ENCODE results near the gene STAB2.
A peak's percentile ranks its signal among the peaks of the same experiment; 100 is the strongest.

The STAB2 gene

DNA sequence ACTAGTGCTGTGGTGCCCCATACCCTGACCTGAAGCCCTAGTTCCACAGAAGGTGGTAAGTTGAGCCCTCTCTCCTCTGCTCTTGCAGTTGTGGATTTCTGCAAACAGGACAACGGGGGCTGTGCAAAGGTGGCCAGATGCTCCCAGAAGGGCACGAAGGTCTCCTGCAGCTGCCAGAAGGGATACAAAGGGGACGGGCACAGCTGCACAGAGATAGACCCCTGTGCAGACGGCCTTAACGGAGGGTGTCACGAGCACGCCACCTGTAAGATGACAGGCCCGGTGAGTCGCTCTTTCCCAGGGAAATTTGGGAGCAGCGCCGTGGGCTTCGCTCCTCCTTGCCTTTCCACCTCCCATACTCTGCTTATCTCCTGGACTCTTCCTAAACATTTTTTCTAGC lies 161.8 kb downstream of the STAB2 start:
- no peak for DNase-seq

DNA sequence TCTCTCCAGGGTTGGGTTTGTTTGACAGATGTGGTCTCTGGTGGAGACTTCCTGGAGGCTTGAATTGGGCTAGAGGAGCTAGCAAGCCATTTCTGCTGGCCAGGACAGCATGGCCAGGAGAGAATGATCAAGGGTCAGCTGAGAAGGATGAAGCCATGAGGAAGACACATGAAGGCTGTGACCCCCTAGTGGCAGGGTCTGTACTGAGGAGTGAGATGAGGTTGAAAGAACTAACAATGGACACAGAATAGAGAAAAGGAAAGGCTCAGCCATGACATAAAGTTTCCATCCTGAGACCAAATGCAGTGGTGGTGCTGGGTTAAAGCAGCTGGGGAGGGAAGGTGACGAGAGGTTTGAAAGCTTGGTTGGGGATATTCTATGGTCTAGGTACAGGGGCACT lies 164.1 kb downstream of the STAB2 start:
- DNase-seq, result no peak

DNA sequence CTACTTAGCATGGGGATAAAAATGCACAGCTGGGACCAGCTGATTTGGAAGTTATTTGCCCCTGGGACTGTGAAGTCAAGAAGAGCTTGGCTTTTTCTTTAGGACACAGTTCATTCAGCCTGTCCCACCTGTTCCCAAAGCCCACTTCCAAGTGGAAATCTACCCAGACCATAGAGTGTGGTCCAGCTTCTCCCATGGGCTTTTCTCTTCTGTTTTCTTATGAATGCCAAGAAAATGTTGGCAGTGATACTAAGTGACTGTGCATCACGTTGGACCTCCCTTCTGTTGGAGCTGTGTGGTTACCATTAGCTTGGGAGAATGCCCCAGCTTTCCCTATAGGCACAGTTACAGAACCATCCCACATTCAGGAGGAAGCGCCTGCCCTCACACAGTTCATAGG lies 164.5 kb downstream of the STAB2 start:
- no peak for DNase-seq

DNA sequence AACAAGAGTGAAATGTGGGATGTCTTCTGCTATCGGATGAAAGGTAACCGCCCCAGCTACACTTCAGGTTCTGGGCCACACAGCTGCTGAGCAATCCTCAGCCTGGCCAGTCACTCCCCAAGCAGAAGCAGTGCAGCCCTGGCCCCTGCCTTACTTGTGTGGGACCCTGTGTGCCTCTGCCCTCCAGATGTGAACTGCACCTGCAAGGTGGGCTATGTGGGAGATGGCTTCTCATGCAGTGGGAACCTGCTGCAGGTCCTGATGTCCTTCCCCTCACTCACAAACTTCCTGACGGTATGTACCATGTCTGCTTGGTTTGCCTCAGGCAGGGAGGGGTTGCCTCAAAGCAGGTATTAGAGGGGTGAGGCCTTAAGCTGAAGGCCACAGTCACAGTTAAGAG lies 168.4 kb downstream of the STAB2 start:
- no peak for DNase-seq

DNA sequence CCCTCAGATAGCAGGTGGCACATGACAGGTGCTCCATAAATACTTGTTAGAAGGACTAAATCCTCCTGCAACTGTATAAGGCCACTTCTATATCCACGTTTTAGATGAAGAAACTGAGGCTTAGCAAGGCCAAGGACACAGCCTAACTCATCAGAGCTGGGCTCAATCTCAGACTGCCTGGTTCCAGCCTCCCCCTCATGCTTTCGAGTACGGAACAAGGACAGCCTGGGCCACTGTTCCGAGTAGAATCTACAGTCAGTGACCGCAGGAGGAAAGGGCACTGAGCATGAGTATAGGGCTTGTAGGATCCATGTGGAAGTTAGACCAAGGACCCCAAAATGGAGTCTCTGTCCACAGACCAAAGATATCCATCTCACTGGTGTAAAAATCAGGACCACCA lies 169.4 kb downstream of the STAB2 start:
- no peak for DNase-seq

DNA sequence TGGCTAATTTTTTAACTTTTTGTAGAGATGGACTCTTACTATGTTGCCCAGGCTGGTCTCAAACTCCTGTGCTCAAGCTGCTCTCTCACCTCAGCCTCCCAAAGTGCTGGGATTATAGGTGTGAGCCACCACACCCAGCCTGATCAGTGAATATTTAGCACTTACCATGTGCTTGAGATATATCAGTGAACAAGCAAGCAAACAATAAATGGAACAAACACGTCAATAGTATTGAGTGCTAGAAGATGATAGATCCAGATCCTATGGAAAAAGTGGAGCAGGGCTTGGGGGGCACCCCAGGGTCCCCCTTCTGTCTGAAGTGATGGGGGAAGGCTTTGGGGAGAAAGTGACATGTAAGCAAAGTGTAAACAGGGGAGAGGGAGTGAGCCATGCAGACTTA lies 170.2 kb downstream of the STAB2 start:
- DNase-seq, result no peak

DNA sequence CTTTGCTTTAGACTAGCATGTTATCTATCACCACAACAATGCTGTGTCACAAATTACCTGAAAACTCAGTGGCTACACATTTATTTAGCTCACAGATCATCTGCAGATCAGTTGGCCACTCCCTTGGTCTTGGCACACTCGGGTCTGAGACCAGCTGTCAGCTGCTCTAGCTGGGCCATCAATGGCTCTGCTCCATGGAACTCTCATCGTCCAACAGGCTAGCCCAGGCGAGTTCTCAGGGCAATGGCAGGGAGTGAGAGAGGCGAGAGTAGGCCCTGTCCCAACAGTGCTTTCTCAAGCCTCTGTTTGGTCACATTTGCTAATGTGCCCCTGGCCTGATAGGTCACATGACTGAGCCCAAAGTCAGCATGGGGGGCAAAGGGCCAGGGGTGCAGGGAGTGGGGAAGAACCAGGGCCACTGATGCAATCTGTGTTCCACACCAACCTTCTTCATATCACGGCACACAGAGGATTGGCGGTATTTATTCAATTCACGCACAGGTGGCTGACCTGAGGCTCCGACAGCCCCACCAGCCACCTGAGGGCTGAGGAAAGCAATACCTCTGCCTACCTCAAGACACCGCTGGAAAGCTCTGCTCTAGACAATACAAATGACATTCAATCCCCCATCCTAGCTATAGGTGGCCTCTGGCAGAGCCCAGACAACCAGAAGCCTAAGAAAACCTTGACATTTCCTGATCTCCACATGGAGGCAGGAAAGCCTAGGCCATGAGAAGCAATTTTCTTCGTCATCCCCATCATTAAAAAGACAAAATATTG lies 171.4 kb downstream of the STAB2 start:
- DNase-seq, result no peak

DNA sequence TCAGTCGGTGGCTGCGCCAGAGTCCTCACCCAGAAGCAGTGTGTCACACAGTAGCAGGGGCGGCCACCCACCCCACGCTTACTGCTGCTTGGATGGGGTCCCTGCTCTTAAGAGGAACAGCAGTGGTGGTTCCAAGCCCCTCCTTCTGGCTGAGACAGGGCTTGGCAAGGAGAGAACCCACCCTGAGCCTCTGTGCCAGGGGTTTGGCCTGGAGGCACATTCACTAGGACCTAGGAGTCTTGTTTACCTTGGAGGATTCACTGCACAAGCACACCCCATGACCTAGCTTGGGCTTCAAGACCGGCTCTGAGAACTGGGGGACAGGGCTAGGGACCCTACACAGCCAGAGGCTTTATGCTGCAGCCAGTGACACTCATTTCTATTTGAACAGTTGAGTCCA lies 175.4 kb downstream of the STAB2 start:
- no peak for DNase-seq

DNA sequence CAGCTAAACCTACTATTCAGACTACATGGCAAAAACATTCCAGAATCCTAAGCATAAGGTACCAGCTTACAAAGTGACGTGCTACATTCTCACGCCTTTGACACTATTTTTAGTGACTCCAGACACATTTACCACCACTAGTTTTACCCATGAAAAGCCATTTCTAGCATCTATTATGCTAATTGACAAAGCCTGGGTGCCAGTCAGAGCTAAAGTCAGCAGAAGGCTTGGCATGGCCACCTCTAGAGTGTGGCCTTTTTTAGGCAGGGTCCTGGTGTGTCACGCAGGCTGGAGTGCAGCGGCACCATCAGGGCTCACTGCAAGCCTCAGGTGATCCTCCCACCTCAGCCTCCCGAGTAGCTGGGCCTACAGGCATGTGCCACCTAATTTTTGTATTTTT lies 178.2 kb downstream of the STAB2 start:
- no peak for DNase-seq

DNA sequence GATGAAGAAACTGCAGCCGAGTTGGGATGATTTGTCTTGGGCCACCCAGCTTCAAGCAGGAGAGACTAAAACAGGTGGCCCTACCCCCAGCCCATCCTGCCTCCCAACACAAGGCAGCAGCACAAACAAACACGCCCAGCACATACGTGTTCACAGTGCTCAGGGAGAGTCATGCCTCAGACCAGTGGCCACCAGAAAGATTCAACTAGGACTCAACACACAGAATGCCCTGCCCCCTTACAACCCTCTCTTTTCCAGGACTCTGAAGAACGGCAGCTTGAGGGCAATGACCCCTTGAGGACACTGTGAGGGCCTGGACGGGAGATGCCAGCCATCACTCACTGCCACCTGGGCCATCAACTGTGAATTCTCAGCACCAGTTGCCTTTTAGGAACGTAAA lies 179.0 kb downstream of the STAB2 start:
- no peak for DNase-seq

DNA sequence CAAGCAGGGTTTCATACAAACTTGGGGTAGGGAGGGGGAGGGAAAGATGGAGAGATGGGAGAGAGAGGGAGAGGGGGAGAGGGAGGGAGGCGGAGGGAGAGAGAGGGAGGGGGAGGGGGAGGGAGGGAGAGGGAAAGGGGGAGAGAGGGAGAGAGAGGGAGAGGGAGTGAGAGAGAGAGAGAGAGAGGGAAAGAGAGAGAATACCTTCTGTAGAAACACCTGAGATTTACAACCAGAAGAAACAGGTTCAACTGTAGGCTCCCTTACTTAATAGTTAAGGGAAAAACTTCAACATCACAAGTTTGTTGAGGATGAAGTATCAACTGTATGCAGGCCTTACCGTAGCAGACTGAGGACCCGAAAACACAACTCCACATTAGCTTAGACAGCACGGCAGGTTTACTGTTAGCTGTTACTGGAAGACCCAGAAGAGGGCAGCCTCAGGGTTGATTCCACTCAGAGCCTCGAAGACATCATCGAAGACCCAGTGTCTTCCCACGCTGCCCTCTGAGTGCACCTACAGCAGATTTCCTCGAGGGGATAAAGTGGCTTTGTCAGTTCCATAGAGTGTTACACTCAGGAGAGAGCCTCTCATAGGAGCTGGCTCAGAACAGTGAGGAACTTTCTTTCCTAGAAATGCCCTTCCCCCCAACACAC lies 181.5 kb downstream of the STAB2 start:
- no peak for DNase-seq

DNA sequence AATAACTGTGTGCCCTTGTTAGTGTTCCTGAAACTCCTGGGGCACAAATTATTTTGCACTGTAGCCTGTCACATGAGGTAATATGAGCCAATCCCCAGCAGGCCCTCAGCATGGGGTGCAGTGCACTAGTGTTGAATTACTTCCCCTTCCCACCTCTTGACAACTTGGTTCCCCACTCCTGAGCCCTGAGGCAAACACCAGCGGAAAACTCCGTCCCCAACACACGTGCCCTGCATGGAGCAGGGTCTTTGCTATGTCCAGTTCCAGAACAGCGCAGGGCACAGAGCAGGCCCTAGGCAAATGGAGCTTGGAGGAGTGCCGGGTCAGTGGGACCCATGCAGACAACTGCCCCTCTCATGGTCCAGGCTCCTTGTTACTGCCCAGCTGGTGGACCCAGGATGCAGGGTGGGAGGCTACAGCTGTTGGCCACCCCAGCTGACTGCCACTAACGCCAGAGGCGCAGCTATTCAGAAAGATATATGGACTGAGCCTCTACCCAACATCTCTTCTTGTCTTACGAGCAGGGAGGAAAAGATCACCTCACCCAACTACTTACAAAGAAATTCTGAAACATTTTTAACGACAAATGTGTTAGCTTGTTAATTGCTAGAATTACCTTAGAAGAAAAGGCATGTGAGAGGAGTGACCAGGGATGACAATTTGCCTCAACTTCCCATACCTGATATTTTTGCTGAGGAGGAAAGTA lies 182.3 kb downstream of the STAB2 start:
- DNase-seq, result peak in 1 of 2 donors; percentile 2

DNA sequence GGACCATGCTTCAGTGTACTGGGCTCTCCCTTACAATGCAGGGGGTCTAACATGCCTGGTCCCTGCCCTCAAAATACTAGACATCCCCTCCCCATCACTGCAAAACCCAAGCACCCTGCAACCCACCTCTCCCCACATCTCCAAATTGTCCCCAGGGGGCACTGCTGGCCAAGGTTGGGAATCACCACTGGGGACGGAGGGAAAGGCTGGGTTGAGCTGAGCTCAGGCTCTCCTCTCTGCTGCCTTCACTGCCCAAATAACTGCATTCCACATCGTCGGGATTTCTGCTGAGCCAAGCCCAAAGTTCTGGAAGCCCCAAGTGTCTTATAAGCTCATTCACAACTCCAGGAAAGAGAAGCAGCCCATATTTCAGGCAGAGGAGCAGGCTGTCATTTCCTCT lies 184.4 kb downstream of the STAB2 start:
- DNase-seq, result peak; percentile 13 to 54

DNA sequence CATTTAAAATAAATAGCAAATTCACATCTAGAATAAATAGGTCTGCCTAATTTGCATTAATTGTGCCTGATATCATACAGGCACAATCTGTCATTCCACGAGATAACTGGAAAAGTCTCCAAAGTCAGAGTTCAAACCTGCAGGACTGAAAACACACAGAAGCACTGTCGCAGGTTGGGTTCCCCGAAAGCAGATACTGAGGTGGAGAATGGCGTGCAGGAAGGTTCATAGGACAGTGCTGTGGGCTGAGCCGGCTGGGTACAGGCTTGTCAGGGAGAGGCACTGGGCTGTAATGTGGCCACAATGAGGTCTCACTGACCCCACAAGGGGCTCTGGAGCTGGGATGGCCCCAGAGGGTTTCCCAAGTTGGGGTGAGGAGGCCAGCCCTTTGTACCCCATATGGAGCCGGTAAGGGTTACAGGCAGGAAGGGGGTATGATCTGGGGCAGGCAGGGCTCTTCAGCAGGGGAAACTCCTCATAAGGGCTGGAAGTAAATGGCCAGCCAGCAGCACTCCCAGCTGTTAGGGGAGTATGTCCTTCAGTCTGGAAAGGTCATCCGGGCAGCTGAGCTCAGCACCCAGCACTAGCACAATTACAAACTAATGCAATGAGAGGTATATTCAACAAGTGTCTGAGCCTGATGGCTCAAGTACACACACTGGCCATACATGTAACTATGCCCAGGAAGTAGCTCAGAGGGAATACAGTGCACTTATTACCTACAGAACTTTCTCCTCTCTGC lies 185.5 kb downstream of the STAB2 start:
- no peak for DNase-seq

DNA sequence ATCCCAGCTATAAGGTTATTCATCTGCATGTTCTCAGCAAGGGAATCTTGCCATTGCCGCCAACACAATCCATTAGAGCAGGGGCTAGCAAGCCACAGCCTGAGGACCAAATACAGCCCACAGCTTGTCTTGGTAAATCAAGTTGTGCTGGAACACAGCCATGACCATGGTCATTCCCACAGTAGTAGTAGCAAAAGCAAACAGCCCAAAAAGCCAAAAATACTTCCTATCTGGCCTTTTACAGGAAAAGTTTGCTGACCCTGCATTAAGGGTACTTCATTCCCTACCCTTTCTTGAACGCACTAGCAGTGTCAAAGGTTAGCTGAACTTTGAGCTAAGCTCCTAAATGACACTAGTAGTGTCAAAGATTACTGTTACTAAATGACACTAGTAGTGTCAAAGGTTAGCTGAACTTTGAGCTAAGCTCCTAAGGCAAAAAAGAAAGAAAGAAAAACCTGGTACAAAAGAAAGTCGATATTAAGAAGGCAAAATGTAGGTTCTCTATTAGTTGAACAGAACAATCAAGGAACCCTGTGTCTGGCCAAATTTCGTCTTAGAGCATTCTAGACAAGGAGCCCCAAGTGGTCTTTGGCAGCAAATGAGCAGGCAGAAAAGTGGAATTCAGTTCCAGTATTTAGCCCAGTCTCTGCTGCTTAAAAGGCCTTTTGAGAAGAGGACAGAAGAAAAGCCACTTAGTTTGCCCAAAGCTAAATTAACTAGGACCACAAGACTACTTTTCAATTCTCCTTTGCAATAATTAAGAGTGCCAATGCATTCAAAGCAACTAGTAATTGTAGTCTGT lies 186.2 kb downstream of the STAB2 start:
- no peak for DNase-seq

DNA sequence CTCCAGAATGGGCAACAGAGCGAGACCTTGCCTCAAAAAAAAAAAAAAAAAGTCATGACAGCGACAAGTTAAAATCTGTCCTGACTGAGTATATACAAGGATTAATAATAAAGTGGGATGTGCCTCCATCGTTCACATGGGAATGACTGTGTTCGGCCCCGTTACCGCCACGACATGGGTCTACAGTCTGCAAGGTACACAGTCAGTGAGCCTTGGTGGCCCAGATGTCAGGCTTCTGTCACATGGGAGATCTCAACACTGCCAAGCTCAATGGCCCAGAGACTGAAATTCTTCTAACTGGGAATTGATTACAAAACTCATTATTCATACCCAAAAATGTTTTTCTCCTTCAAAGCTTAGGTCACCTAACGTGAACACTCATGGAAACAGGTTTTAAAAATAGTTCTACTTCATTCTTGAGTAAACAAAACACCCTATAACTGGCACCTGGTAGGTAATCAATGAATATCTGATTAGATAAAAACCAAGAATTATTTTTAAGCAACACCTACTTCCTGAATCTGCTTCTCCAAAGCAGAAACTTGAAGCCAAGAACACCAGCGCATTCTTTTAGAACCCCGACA lies 188.0 kb downstream of the STAB2 start:
- DNase-seq, result no peak

DNA sequence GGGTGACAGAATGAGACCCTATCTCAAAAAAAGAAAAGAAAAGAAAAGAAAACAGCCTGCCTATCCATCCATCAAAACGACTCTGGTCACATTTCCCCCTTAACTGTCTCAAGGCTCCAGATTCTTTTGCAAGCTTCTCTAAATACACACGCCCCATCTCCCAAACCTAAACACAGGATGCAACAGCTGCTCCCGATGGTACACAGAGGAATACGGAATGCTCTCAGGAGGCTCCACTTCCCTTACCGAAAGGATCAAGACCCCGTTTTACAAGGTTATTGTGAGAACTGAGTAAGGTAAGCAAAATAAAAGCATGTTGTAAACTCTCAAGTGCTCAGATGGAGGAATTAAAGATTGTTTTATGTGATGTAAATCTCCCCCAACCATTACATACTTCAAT lies 191.7 kb downstream of the STAB2 start:
- DNase-seq, result no peak

DNA sequence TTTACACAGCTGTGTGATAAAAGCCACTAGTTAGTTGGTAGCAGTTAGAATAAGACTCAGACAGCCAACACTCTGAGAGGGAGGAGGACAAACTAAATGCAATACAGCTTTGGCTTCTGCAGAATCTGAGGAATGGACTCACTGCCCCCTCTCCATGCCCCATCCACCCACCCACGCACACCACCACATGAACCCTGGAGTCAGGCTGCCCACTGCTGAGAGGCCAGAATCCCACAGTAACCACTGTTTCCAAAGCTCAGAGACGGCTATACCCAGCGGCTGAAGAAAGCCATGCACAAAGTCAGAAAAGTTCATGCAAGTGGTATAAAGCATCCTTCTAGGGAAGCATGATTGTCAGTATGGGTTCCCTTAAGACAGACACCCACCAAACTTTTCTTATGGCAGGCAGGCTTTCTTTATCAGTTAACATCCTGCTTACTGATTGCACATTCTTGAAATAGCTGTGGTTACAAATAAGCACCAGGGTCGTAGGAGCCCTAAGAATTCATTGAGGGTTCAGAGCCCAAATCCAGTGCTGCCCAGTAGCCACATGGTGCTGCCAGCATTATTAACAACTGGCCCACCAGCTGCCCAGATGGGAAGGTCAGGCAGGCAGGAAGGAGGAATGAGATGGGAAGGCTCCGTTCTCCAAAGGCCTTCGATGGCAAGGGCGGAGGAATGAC lies 192.5 kb downstream of the STAB2 start:
- no peak for DNase-seq

DNA sequence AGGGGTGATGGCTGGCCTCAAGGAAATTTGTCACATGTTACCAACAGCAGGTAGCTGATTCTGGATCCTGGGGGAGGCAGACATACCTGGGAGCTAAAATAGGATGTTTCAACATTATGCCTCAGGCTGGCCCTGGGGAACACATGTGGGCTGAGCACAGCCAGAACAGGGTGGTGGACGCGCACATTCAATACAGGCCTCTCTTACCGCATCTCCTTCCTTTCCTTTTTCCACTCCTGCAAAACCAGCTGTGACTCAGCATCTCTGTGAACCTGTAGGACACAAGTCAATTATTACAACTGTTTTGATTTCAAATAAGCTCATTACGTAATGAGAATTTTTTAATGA lies 193.0 kb downstream of the STAB2 start:
- DNase-seq, result no peak

DNA sequence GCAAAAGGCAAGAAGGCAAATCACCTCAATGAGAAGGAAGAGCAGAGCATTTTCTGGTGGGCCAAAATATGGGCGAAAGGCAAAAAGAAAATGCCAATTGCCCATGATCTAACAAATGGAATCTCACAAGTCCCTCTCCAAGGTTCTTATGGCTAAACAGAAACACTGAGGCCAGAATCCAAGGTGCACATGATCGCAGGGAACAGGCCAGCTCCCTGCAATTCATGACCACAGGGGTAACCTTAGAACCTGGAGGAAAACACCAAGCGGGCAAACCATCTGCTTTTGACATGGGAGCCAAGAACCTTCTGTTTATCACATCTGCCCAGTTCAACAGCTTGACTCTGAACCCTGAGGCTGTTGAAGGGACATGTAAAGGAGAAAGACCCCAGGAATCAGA lies 193.9 kb downstream of the STAB2 start:
- no peak for DNase-seq

DNA sequence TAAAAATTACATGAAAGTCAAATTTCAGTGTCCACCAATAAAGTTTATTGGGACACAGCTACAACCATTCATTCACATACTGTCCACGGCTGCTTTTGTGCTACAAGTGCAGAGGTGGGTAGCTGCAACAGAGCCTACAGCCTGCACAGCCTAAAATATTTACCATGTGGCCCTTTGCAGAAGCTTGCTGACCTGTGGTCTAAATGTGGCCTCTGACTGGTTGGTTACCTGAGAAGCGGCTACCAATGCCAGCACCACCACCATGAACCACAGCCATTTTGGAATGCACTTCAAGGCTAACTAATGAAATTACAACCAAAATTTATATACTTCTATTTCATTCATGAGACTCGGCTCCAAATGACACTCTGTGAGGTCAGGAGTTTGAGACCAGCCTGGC lies 195.3 kb downstream of the STAB2 start:
- DNase-seq, result no peak

All from inflammatory macrophage treated with lipopolysaccharide for 1 hour (primary cell).